Stomach (tissue), 19 donors: ENCODE data around the gene TTC29. TPM values are rescaled to one million over a fixed set of nuclear protein-coding genes. Genes with fewer than 3 reads are reported as not detected.

Source experiments
- DNase-seq, 2 donors: peaks; one replicate each; pipeline versions ENCODE4 v3.0.0 to v3.0.0-alpha.2; 2013 to 2019
- H3K27ac ChIP-seq, 5 donors: fragments of 200-600 bp in 4 of 5; sonication (generic) in 4 of 5; one replicate each; pipeline ENCODE4 v1.5.1; 2013 to 2019; ENCODE audit warnings: mild to moderate bottlenecking in 1 of 5, moderate library complexity in 1 of 5
- H3K27me3 ChIP-seq, 3 donors: fragments of 200-600 bp; sonication (generic); one replicate each; pipeline ENCODE4 v1.5.1; 2017 to 2019; ENCODE audit warnings: mixed run types in 1 of 3
- H3K36me3 ChIP-seq, 4 donors: fragments of 200-600 bp; sonication (generic); 1 replicate in 3 of 4; 2 replicates in 1 of 4; pipeline ENCODE4 v1.5.1; 2016 to 2019
- H3K4me1 ChIP-seq, 4 donors: fragments of 200-600 bp; sonication (generic); one replicate each; pipeline ENCODE4 v1.5.1; 2016 to 2019
- H3K4me3 ChIP-seq, 4 donors: fragments of 200-600 bp; sonication (generic) in 3 of 4; one replicate each; pipeline ENCODE4 v1.5.1; 2016 to 2019; ENCODE audit warnings: mild to moderate bottlenecking in 1 of 4
- H3K9me3 ChIP-seq, 4 donors: fragments of 200-600 bp; sonication (generic); one replicate each; pipeline ENCODE4 v1.5.1; 2016 to 2019
- EP300 ChIP-seq: sonication (generic); formaldehyde crosslinking; IDR thresholded peaks from one replicate; pipeline ENCODE4 v1.6.1; 2017; ENCODE audit warnings: antibody characterized with exemption
- POLR2A ChIP-seq, 4 donors: fragments of 450-650 bp; IDR thresholded peaks; one replicate each; pipeline ENCODE4 v1.6.1; 2016; ENCODE audit warnings: antibody characterized with exemption in 4 of 4, control low read depth in 2 of 4, mild to moderate bottlenecking in 1 of 4, moderate library complexity in 1 of 4
- POLR2AphosphoS5 ChIP-seq, 3 donors: sonication (generic); formaldehyde crosslinking; IDR thresholded peaks; one replicate each; pipeline ENCODE4 v1.6.1; 2016; ENCODE audit warnings: antibody characterized with exemption in 3 of 3
- WGBS, 5 donors: extraction: QIAGEN DNeasy Blood & Tissue Kit in 3 of 5; methylation state at CpG; one replicate each; pipeline versions ENCODE4 v1.1.5 to v1.1.7; 2013 to 2018; 5-methylcytosine and 5-hydroxymethylcytosine counted together
- intact Hi-C: fragments of 100-400 bp; cut with DNase I; formaldehyde crosslinking; loops from one replicate; pipeline ENCODE4 v1.15.1; 2023; ENCODE audit warnings: low total_unique reads
- long read RNA-seq, 10 donors: transcript quantifications; one replicate each; lab custom pipeline, GENCODE V29; 2026
- polyA plus RNA-seq, 3 donors: library from polyadenylated mRNA; stranded (reverse); fragments of 200-250 nt; gene quantifications; one replicate each; pipeline ENCODE4 v1.2.3, GENCODE V29; 2013
- total RNA-seq, 5 donors: library from RNA; depleted of rRNA; stranded (reverse); fragments of >200 nt; gene quantifications; one replicate each; pipeline versions ENCODE4 v1.1.0 to v1.2.3, GENCODE V29; 2014 to 2016
- TF ChIP-seq, protein P1 (sequence below), 7 experiments: fragments of 450-650 bp in 4 of 7; fragments of 200-600 bp in 3 of 7; sonication (generic) in 3 of 7; IDR thresholded peaks; one replicate each; pipeline ENCODE4 v1.5.1; 2016 to 2019; ENCODE audit warnings: antibody characterized with exemption in 7 of 7, control low read depth in 2 of 7, mild to moderate bottlenecking in 1 of 7
- donor health status: healthy with polysubstance abuse.
- donor health status: Bipolar disorder and iron deficiency.
- donor health status: healthy.

Gene TTC29, protein sequence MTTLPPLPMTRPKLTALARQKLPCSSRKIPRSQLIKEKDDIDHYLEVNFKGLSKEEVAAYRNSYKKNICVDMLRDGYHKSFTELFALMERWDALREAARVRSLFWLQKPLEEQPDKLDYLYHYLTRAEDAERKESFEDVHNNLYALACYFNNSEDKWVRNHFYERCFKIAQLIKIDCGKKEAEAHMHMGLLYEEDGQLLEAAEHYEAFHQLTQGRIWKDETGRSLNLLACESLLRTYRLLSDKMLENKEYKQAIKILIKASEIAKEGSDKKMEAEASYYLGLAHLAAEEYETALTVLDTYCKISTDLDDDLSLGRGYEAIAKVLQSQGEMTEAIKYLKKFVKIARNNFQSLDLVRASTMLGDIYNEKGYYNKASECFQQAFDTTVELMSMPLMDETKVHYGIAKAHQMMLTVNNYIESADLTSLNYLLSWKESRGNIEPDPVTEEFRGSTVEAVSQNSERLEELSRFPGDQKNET
- under 1 TPM in 1 of 5 donors, not detected in 4; 0.37 TPM for total RNA-seq
- polyA plus RNA-seq, result not detected
- long read RNA-seq, donor 1, result 0 reads
- long read RNA-seq, donor 2, result 0 reads
- long read RNA-seq, donor 3, result 0 reads
- long read RNA-seq, donor 4, result 0 reads
- long read RNA-seq, donor 5, result 0 reads
- long read RNA-seq, donor 6, result 0 reads
- long read RNA-seq, donor 7, result 0 reads
- long read RNA-seq, donor 8, result 0 reads
- long read RNA-seq, donor 9, result 0 reads
- long read RNA-seq, donor 10, result 0 reads

DNA sequence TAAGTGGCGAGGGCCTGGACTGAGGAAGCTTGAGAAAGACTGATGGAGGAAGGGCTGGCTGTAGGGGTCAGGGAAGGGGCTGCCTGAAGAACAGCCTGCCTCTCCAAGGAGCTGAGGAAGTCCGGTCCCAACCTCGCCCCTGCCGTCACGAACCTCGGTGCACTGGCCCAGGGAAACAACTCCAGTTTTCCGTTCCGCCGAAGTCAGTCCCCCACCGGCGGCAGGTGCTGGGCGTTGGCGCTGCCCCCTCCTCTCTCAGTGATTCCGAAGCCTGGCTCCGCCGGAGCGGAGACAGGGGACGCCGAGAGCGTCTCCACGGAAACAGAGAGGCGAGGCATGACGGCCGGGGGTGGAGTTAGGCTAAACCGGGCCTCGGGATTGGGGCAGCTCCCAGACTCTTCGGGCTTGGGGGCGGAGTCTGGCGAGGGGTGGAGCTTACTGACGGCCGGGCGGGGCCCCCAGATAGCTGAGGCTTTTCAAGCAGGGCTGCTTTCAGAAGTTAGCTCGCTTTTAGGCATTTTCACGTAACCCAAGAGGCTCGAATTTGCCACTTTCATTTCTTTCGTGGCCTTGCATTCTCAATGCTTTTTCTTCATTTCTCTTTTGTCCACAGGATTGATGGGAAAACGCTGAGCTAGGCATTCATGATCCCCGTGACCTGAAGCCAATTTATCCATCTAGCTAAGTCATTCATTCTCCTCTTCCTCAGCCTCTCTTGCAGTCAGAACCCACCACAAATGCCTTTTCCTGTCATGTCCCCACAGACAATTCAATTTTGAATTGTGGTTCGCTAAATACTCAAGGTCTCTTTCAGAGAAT, at the start of gene TTC29:
TSS of gene TTC29 (minus strand) at position 309 of the 819 bp plus-strand sequence. CDS start 5,969 bp downstream, outside the sequence.
- peak; percentile 91 to 97 for DNase-seq

DNA sequence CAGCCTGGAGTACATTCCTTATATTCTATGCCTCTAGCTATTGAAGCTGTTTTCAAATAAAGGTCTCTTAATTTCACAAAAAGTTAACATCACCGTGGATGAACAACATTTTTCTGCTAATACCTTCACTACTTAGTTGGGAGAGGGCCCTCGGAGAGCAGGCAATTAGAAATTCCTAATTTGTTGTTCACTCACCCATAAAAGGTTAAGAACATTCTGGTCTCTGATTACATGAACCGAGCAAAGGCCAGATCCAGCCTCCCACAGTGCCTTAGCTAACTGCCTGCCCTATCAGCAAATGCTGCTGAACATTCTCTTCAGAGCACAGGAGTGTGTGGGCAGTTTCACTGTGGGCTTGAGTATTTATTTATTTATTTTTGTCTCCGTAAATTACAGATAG, 36.0 kb upstream of the TTC29 start:
- H3K36me3 ChIP-seq, result no peaks in the 10 kb centered on the region
- TF ChIP-seq POLR2A (IDR thresholded peaks at IDR 0.05) (no peak), POLR2AphosphoS5 (IDR thresholded peaks at IDR 0.05) (no peak), EP300 (no peak)
- H3K27ac ChIP-seq, result no peak overlapping the region
- WGBS, 5 donors, result 42 to 51% (median 48%) methylated on average over 4 of the region's 4 CpGs
- intact Hi-C loops, result no loop called here
- H3K4me3 ChIP-seq, result no peak overlapping the region
- H3K9me3 ChIP-seq, result no peaks in the 10 kb centered on the region
- DNase-seq, result no peak
- no peaks in the 10 kb centered on the region for H3K27me3 ChIP-seq
- no peaks in the 10 kb centered on the region for H3K4me1 ChIP-seq

More for the DNA sequence above, at the start of gene TTC29:
- Histone ChIP-seq H3K4me3 (peak within 1 kb of the TSS; percentile 46 to 66 (median 53)), H3K27me3 (peaks cover 0 to 18% (median 3%) of the 10 kb centered on the region in 3 donors), H3K27ac (no peak within 1 kb of the TSS), H3K9me3 (no peaks in the 10 kb centered on the region), H3K4me1 (peaks cover 6 to 24% (median 17%) of the 10 kb centered on the region in 4 donors), H3K36me3 (no peaks in the 10 kb centered on the region)
- WGBS, 5 donors, result 1 to 2% (median 2%) methylated on average over 21 to 39 of the region's 39 CpGs
- TF ChIP-seq POLR2AphosphoS5 (IDR thresholded peaks at IDR 0.05), result no peak
- TF ChIP-seq EP300, result no peak
- no peak for TF ChIP-seq POLR2A (IDR thresholded peaks at IDR 0.05)
- TF ChIP-seq, protein P1, sequence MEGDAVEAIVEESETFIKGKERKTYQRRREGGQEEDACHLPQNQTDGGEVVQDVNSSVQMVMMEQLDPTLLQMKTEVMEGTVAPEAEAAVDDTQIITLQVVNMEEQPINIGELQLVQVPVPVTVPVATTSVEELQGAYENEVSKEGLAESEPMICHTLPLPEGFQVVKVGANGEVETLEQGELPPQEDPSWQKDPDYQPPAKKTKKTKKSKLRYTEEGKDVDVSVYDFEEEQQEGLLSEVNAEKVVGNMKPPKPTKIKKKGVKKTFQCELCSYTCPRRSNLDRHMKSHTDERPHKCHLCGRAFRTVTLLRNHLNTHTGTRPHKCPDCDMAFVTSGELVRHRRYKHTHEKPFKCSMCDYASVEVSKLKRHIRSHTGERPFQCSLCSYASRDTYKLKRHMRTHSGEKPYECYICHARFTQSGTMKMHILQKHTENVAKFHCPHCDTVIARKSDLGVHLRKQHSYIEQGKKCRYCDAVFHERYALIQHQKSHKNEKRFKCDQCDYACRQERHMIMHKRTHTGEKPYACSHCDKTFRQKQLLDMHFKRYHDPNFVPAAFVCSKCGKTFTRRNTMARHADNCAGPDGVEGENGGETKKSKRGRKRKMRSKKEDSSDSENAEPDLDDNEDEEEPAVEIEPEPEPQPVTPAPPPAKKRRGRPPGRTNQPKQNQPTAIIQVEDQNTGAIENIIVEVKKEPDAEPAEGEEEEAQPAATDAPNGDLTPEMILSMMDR (IDR thresholded peaks at IDR 0.05), result no peak
- intact Hi-C loops, result no loop called here

DNA sequence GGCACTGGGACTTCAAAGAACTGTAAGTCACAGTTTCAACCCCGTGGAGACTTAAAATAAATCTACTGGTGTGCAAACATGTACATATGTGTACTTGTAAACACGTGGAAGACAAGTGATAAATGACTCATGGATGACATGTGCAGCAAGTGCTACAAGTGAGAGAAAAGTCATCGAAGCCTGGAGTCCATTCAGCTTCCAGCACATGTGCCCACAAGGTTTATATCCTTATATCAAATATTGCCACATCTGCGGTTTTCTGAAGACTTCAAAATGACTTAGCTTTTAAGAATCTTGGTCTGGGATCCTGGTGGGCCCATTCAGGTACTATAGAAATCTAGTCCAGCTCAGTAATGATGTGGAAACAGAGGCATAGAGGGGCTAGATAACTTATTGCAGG, 33.0 kb upstream of the TTC29 start:
- Histone ChIP-seq H3K4me3 (no peak overlapping the region), H3K27me3 (no peaks in the 10 kb centered on the region), H3K27ac (no peak overlapping the region), H3K4me1 (no peaks in the 10 kb centered on the region), H3K36me3 (no peaks in the 10 kb centered on the region), H3K9me3 (no peaks in the 10 kb centered on the region)
- WGBS, 5 donors, result 41 to 58% (median 50%) methylated on average over 4 of the region's 4 CpGs
- no peak for DNase-seq
- intact Hi-C loops, result no loop called here
- TF ChIP-seq POLR2A (IDR thresholded peaks at IDR 0.05), result no peak
- TF ChIP-seq POLR2AphosphoS5 (IDR thresholded peaks at IDR 0.05), result no peak
- TF ChIP-seq EP300, result no peak
- TF ChIP-seq, protein P1 (IDR thresholded peaks at IDR 0.05), result no peak

DNA sequence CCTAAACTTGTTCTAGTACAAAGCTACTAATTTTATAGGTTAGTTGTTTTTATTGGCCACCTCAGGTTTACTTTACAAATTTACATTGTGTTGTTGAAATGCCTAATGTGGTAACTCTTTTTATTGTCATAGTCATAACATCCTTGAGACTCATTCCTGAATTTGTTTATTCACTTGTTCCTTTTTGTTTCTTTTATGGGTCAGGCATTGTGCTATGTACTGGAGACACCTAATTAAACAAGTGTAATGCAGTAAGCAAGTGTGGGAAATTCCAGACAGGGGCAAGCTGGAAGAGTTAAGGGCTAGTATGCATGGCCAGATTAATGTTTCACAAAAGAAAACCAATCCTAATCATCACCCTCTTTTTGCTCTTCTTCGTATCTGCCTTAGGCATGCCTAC, 30.5 kb upstream of the TTC29 start:
- Histone ChIP-seq H3K4me1 (no peaks in the 10 kb centered on the region), H3K36me3 (no peaks in the 10 kb centered on the region), H3K27ac (no peak overlapping the region), H3K9me3 (no peaks in the 10 kb centered on the region), H3K4me3 (no peak overlapping the region), H3K27me3 (no peaks in the 10 kb centered on the region)
- DNase-seq, result no peak
- no peak for TF ChIP-seq POLR2AphosphoS5 (IDR thresholded peaks at IDR 0.05)
- TF ChIP-seq, protein P1 (IDR thresholded peaks at IDR 0.05), result no peak
- no peak for TF ChIP-seq EP300
- no peak for TF ChIP-seq POLR2A (IDR thresholded peaks at IDR 0.05)
- 0 to 48% (median 29%) methylated on average over 1 of the region's 1 CpG for WGBS, 5 donors
- intact Hi-C loops, result no loop called here
